Common myeloid progenitor, CD34-positive (primary cell): Measurements from ENCODE around the gene CETP.

Experiments
- CTCF ChIA-PET: fragments of 350-600 bp; sonication (Branson Sonifier 250); formaldehyde crosslinking; loops from one replicate; lab custom pipeline; 2021; ENCODE audit warnings: antibody characterized with exemption; lab: Charles Lee
- POLR2A ChIA-PET: fragments of 350-600 bp; sonication (Branson Sonifier 250); formaldehyde crosslinking; loops from one replicate; lab custom pipeline; 2021; ENCODE audit warnings: antibody characterized with exemption; lab: Charles Lee
- DNase-seq, 3 donors: peaks; one replicate each; pipeline versions ENCODE4 v3.0.0 to v3.0.0-alpha.2; 2013
- H3K27ac ChIP-seq, 2 experiments: 1 replicate in 1 of 2; 2 replicates in 1 of 2; pipeline ENCODE4 v1.7.0; 2013; ENCODE audit warnings: inconsistent platforms in 2 of 2, low read length in 2 of 2, mild to moderate bottlenecking in 2 of 2, low read depth in 1 of 2, moderate library complexity in 1 of 2; ENCODE audit not compliant: severe bottlenecking in 2 of 2, insufficient read depth in 1 of 2, poor library complexity in 1 of 2
- H3K27me3 ChIP-seq, 5 experiments: replicated peaks in 2 of 5; 1 replicate in 3 of 5; 2 replicates in 2 of 5; pipeline versions ENCODE4 v1.6.1 to v1.7.0; 2013; ENCODE audit warnings: low read length in 4 of 5, mild to moderate bottlenecking in 2 of 5, moderate library complexity in 2 of 5, inconsistent platforms in 1 of 5; ENCODE audit not compliant: insufficient read depth in 5 of 5, control insufficient read depth in 4 of 5
- H3K36me3 ChIP-seq, 4 experiments: 1 replicate in 2 of 4; 2 replicates in 2 of 4; pipeline versions ENCODE4 v1.6.1 to v1.7.0; 2013; ENCODE audit warnings: low read length in 3 of 4, control low read depth in 1 of 4, mild to moderate bottlenecking in 1 of 4; ENCODE audit not compliant: control insufficient read depth in 4 of 4, insufficient read depth in 4 of 4
- H3K4me1 ChIP-seq, 4 experiments: 1 replicate in 3 of 4; 2 replicates in 1 of 4; pipeline versions ENCODE4 v1.6.1 to v1.7.1; 2013; ENCODE audit warnings: low read length in 3 of 4, mild to moderate bottlenecking in 3 of 4, control low read depth in 1 of 4, inconsistent platforms in 1 of 4, moderate library complexity in 1 of 4; ENCODE audit not compliant: control insufficient read depth in 4 of 4, insufficient read depth in 4 of 4; ENCODE audit errors: control extremely low read depth in 1 of 4
- H3K4me3 ChIP-seq, 7 experiments: 1 replicate in 4 of 7; 2 replicates in 3 of 7; pipeline versions ENCODE4 v1.5.1 to v1.7.0; 2013; ENCODE audit warnings: mild to moderate bottlenecking in 7 of 7, low read length in 6 of 7, moderate library complexity in 6 of 7, inconsistent platforms in 2 of 7, low read depth in 2 of 7, control low read depth in 1 of 7; ENCODE audit not compliant: insufficient read depth in 4 of 7, control insufficient read depth in 1 of 7; ENCODE audit errors: extremely low read depth in 1 of 7
- H3K9me3 ChIP-seq, 5 experiments: 1 replicate in 4 of 5; 2 replicates in 1 of 5; pipeline versions ENCODE4 v1.6.1 to v1.7.1; 2013; ENCODE audit warnings: low read length in 4 of 5, mild to moderate bottlenecking in 2 of 5, inconsistent platforms in 1 of 5, low read depth in 1 of 5, moderate library complexity in 1 of 5; ENCODE audit not compliant: control insufficient read depth in 4 of 5, insufficient read depth in 2 of 5; ENCODE audit errors: control extremely low read depth in 1 of 5
- WGBS: methylation state at CpG from one replicate; pipeline ENCODE4 v1.1.5; 2013; ENCODE audit not compliant: insufficient coverage; 5-methylcytosine and 5-hydroxymethylcytosine counted together

Gene CETP

GRCh38 chr16:56948234-56948633 lies 13.5 kb upstream of the CETP start:
- CTCF ChIA-PET, result interaction anchor here (1.1 to 2.0 kb wide), 2 partner anchors 16 to 22 kb away, joined by 3 to 8 read pairs; no protein-coding TSS in a partner anchor
- H3K4me3 ChIP-seq, result no peak overlapping the region
- peaks cover 0 to 14% (median 6%) of the 10 kb centered on the region in 4 experiments for H3K4me1 ChIP-seq
- H3K36me3 ChIP-seq, result peaks cover 9 to 25% (median 16%) of the 10 kb centered on the region in 4 experiments
- DNase-seq, result no peak
- POLR2A ChIA-PET, result no interaction called here
- no peaks in the 10 kb centered on the region for H3K27me3 ChIP-seq
- no peak overlapping the region for H3K27ac ChIP-seq
- 96% methylated on average over 4 of the region's 6 CpGs for WGBS
- no peaks in the 10 kb centered on the region for H3K9me3 ChIP-seq

GRCh38 chr16:56950051-56950450 lies 11.7 kb upstream of the CETP start:
- Histone ChIP-seq H3K9me3 (no peaks in the 10 kb centered on the region), H3K4me3 (no peak overlapping the region), H3K4me1 (peaks cover 0 to 14% (median 6%) of the 10 kb centered on the region in 4 experiments), H3K27ac (no peak overlapping the region), H3K27me3 (no peaks in the 10 kb centered on the region), H3K36me3 (peaks cover 2 to 8% (median 4%) of the 10 kb centered on the region in 4 experiments)
- ChIA-PET CTCF (interaction anchor here (0.9 to 7.0 kb wide), 3 partner anchors 13 to 116 kb away, joined by 3 to 57 read pairs (median 26); partner anchors contain the start of gene CETP), POLR2A (no interaction called here)
- DNase-seq, result no peak
- 94% methylated on average over 2 of the region's 4 CpGs for WGBS

- peaks cover 0 to 4% (median under 1%) of the 10 kb centered on the region in 4 experiments for H3K36me3 ChIP-seq
- no peaks in the 10 kb centered on the region for H3K27me3 ChIP-seq
- ChIA-PET CTCF (interaction anchor here (0.7 to 7.0 kb wide), 4 partner anchors 13 to 116 kb away, joined by 3 to 57 read pairs (median 14); partner anchors contain the start of gene CETP), POLR2A (no interaction called here)
- peaks cover 0 to 14% (median 6%) of the 10 kb centered on the region in 4 experiments for H3K4me1 ChIP-seq
- no peaks in the 10 kb centered on the region for H3K9me3 ChIP-seq
- WGBS, result 95% methylated on average over 7 of the region's 7 CpGs
- H3K27ac ChIP-seq, result no peak overlapping the region
- DNase-seq, result no peak
- no peak overlapping the region for H3K4me3 ChIP-seq
Observed at GRCh38 chr16:56950455-56950854, 11.3 kb upstream of the CETP start.

- Histone ChIP-seq H3K27me3 (no peaks in the 10 kb centered on the region), H3K36me3 (peaks cover 0 to 3% (median 0%) of the 10 kb centered on the region in 4 experiments), H3K4me1 (peaks cover 0 to 14% (median 6%) of the 10 kb centered on the region in 4 experiments), H3K9me3 (no peaks in the 10 kb centered on the region), H3K4me3 (peak overlapping the region in 1 of 7 experiments; percentile 12), H3K27ac (no peak overlapping the region)
- 76% methylated on average over 14 of the region's 15 CpGs for WGBS
- ChIA-PET CTCF (interaction anchor here (0.7 to 7.0 kb wide), 9 partner anchors 9 to 158 kb away, joined by 3 to 57 read pairs (median 3); partner anchors contain the start of genes CETP and NLRC5), POLR2A (no interaction called here)
- DNase-seq, result peak; percentile 51 to 81 (median 80)
Observed at GRCh38 chr16:56950881-56951771, 10.6 kb upstream of the CETP start.

- Histone ChIP-seq H3K36me3 (no peaks in the 10 kb centered on the region), H3K27me3 (no peaks in the 10 kb centered on the region), H3K4me1 (peaks cover 0 to 14% (median 6%) of the 10 kb centered on the region in 4 experiments), H3K27ac (no peak overlapping the region), H3K9me3 (no peaks in the 10 kb centered on the region), H3K4me3 (no peak overlapping the region)
- ChIA-PET CTCF (interaction anchor here (0.9 to 7.0 kb wide), 7 partner anchors 10 to 160 kb away, joined by 3 to 57 read pairs (median 4); partner anchors contain the start of gene CETP), POLR2A (interaction anchor here (0.6 kb wide), 1 partner anchor 218 kb away, joined by 3 read pairs; no protein-coding TSS in a partner anchor)
- DNase-seq, result no peak
- WGBS, result 93% methylated on average over 6 of the region's 6 CpGs
Observed at GRCh38 chr16:56953006-56953405, 8.7 kb upstream of the CETP start.

- Histone ChIP-seq H3K9me3 (no peaks in the 10 kb centered on the region), H3K36me3 (no peaks in the 10 kb centered on the region), H3K27ac (no peak overlapping the region), H3K4me1 (peaks cover 0 to 7% (median 6%) of the 10 kb centered on the region in 4 experiments), H3K27me3 (no peaks in the 10 kb centered on the region), H3K4me3 (no peak overlapping the region)
- ChIA-PET POLR2A (interaction anchor here (0.6 kb wide), 1 partner anchor 387 kb away, joined by 5 read pairs; no protein-coding TSS in a partner anchor), CTCF (interaction anchor here (2.2 to 7.0 kb wide), 2 partner anchors 7 to 16 kb away, joined by 5 to 57 read pairs; partner anchors contain the start of gene CETP)
- WGBS, result 100% methylated on average over 2 of the region's 4 CpGs
- no peak for DNase-seq
Observed at GRCh38 chr16:56956076-56956475, 5.7 kb upstream of the CETP start.
